Panc1 (cell line): ENCODE measurements around the gene CSNK2A2. TPM values are rescaled to one million over a fixed set of nuclear protein-coding genes. Genes with fewer than 3 reads are reported as not detected.

Experiments used
- ATAC-seq: fragments of 200-7000 bp; cut with Tn5 transposase; 2 replicates; pipeline ENCODE4 v1.9.1; 2020; ENCODE audit warnings: mild to moderate bottlenecking, moderate library complexity
- BruUV-seq: library from RNA; stranded (reverse); fragments of 400-500 nt; replicated peaks from 2 replicates; lab custom pipeline; 2021; lab: Mats Ljungman, UMichigan
- CTCF ChIA-PET: fragments of 300-600 bp; sonication (Branson Sonifier 250); formaldehyde crosslinking; loops from one replicate; lab custom pipeline; 2022; ENCODE audit warnings: antibody characterized with exemption; lab: Charles Lee
- POLR2A ChIA-PET: fragments of 300-600 bp; sonication (Branson Sonifier 250); formaldehyde crosslinking; loops from one replicate; lab custom pipeline; 2022; ENCODE audit warnings: antibody characterized with exemption; lab: Charles Lee
- DNase-seq: peaks from one replicate; pipeline ENCODE4 v3.0.0-alpha.2; 2010; ENCODE audit warnings: low read depth, low spot score
- H3K27ac ChIP-seq: 2 replicates; pipeline ENCODE4 v1.5.1; 2011; ENCODE audit warnings: mild to moderate bottlenecking, low read length, inconsistent platforms
- H3K27me3 ChIP-seq: fragments of 200-500 bp; sonication (Bioruptor generic); 2 replicates; pipeline ENCODE4 v1.6.0; 2014; ENCODE audit warnings: low read length, inconsistent platforms; ENCODE audit not compliant: control insufficient read depth, insufficient read depth
- H3K36me3 ChIP-seq: fragments of 200-500 bp; sonication (Bioruptor generic); 2 replicates; pipeline ENCODE4 v1.5.1; 2014; ENCODE audit warnings: inconsistent platforms, mild to moderate bottlenecking, low read length, moderate library complexity; ENCODE audit not compliant: control insufficient read depth, insufficient read depth
- H3K4me1 ChIP-seq: 2 replicates; pipeline ENCODE4 v1.5.1; 2011; ENCODE audit warnings: inconsistent platforms, mild to moderate bottlenecking, low read length, moderate library complexity; ENCODE audit not compliant: control insufficient read depth, insufficient read depth
- H3K4me3 ChIP-seq, 2 experiments: 2 replicates each; pipeline ENCODE4 v1.5.1; 2011 to 2012; ENCODE audit warnings: low read depth in 2 of 2, low read length in 2 of 2, mild to moderate bottlenecking in 2 of 2, inconsistent platforms in 1 of 2, moderate library complexity in 1 of 2
- H3K9me3 ChIP-seq: fragments of 200-500 bp; sonication (Bioruptor generic); 2 replicates; pipeline ENCODE4 v1.5.1; 2014; ENCODE audit warnings: low read depth, mild to moderate bottlenecking, inconsistent platforms, low read length, moderate library complexity; ENCODE audit not compliant: control insufficient read depth, insufficient read depth
- POLR2AphosphoS5 ChIP-seq: IDR thresholded peaks from 2 replicates; pipeline ENCODE4 v1.6.1; 2012; ENCODE audit warnings: mild to moderate bottlenecking, low read depth, low read length, moderate library complexity
- SIN3A ChIP-seq: IDR thresholded peaks from 2 replicates; pipeline ENCODE4 v1.6.1; 2012; ENCODE audit warnings: low read depth, mild to moderate bottlenecking, low read length, moderate library complexity, borderline replicate concordance; ENCODE audit not compliant: insufficient read depth
- TCF7L2 ChIP-seq: IDR thresholded peaks from 2 replicates; pipeline ENCODE4 v1.6.1; 2011; ENCODE audit warnings: mild to moderate bottlenecking, low read depth, low read length, inconsistent platforms
- in situ Hi-C: cut with HindIII; loops from 2 replicates; pipeline ENCODE4 v1.10.0; 2016; ENCODE audit warnings: low sequenced_read_pairs, low pct_unique_long_range_greater_than_20kb
- intact Hi-C: fragments of 100-400 bp; cut with micrococcal nuclease; formaldehyde crosslinking; loops from one replicate; pipeline ENCODE4 v1.10.0; 2022; ENCODE audit not compliant: unreplicated experiment
- total RNA-seq: library from RNA; stranded (reverse); gene quantifications from one replicate; pipeline ENCODE4 v1.2.1, GENCODE V29; 2021; ENCODE audit not compliant: unreplicated experiment
- TF ChIP-seq, protein P1 (sequence below): fragments of 450-650 bp; IDR thresholded peaks from 2 replicates; pipeline ENCODE4 v1.5.1; 2017; ENCODE audit warnings: mild to moderate bottlenecking
- TF ChIP-seq, protein P2 (sequence below), 2 experiments: IDR thresholded peaks; 2 replicates each; pipeline ENCODE4 v1.6.1; 2011 to 2012; ENCODE audit warnings: low read depth in 2 of 2, control low read depth in 1 of 2, low read length in 1 of 2, mild to moderate bottlenecking in 1 of 2, moderate library complexity in 1 of 2; ENCODE audit not compliant: insufficient read depth in 1 of 2

Gene CSNK2A2
- total RNA-seq, 1 experiment from 2014 or later, result 60.9 TPM

DNA sequence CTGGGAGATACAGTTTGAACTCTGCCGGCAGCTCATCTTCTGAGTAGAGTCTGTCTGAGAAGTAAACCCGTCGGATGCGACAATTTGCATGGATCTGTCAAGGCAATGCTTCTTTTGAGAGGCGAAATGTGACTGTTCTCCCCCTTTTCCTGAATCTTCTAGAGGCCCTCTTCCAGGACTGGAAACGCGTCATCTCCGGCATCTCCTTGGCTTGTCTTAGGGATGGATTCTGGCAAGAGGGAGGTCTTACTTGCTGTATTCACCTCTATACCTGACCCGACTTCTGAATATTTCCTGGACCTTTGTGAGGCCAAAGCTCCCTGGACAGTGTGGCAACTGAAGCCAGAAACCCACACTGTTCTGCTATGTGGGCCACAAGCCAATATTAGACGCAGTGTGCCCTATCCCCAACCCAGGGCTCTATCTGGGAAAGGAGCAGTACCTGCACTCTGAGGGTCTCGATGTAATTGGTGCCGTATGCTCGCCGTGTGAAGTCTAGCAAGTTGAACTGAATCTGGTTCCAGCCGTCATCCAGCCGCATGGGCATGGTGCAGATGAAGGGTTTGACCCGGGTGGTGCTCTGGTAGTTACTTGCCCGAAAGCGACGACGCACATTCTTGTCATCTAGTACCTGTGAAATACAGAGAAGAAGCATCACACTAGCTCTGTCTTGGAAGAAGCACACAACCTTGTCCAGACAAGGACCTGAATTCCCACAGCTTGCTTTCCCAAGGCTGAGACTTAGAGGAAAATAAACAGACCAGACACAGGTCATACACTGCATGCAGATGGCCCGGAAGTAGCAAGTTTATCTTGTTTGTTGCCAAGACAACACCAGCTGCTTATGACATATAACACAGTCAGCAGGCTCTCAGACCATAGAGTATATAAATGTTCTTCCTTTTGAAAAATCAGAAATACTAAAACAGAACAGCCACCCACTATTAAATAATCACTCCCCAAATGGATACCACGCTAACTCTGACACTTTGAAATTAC is 82.8 kb downstream of the CSNK2A2 start:
- in situ Hi-C loops (loop anchor here (25.0 kb wide), 1 partner anchor 103 kb away; the partner anchor contains the start of genes USB1 and ZNF319), intact Hi-C loops (no loop called here)
- no peak for ATAC-seq
- Histone ChIP-seq H3K27ac (no peak overlapping the region), H3K9me3 (no peaks in the 10 kb centered on the region), H3K4me3 (no peak overlapping the region), H3K36me3 (peaks cover 5% of the 10 kb centered on the region; the same call in 1 of the 2 replicates), H3K4me1 (no peaks in the 10 kb centered on the region), H3K27me3 (no peaks in the 10 kb centered on the region)
- BruUV-seq, result no TSS peak
- no peak for DNase-seq
- POLR2A ChIA-PET, result no interaction called here
- TF ChIP-seq TCF7L2 (no peak), SIN3A (no peak), POLR2AphosphoS5 (no peak)
- TF ChIP-seq, protein P1, sequence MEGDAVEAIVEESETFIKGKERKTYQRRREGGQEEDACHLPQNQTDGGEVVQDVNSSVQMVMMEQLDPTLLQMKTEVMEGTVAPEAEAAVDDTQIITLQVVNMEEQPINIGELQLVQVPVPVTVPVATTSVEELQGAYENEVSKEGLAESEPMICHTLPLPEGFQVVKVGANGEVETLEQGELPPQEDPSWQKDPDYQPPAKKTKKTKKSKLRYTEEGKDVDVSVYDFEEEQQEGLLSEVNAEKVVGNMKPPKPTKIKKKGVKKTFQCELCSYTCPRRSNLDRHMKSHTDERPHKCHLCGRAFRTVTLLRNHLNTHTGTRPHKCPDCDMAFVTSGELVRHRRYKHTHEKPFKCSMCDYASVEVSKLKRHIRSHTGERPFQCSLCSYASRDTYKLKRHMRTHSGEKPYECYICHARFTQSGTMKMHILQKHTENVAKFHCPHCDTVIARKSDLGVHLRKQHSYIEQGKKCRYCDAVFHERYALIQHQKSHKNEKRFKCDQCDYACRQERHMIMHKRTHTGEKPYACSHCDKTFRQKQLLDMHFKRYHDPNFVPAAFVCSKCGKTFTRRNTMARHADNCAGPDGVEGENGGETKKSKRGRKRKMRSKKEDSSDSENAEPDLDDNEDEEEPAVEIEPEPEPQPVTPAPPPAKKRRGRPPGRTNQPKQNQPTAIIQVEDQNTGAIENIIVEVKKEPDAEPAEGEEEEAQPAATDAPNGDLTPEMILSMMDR, result no peak
- TF ChIP-seq, protein P2, sequence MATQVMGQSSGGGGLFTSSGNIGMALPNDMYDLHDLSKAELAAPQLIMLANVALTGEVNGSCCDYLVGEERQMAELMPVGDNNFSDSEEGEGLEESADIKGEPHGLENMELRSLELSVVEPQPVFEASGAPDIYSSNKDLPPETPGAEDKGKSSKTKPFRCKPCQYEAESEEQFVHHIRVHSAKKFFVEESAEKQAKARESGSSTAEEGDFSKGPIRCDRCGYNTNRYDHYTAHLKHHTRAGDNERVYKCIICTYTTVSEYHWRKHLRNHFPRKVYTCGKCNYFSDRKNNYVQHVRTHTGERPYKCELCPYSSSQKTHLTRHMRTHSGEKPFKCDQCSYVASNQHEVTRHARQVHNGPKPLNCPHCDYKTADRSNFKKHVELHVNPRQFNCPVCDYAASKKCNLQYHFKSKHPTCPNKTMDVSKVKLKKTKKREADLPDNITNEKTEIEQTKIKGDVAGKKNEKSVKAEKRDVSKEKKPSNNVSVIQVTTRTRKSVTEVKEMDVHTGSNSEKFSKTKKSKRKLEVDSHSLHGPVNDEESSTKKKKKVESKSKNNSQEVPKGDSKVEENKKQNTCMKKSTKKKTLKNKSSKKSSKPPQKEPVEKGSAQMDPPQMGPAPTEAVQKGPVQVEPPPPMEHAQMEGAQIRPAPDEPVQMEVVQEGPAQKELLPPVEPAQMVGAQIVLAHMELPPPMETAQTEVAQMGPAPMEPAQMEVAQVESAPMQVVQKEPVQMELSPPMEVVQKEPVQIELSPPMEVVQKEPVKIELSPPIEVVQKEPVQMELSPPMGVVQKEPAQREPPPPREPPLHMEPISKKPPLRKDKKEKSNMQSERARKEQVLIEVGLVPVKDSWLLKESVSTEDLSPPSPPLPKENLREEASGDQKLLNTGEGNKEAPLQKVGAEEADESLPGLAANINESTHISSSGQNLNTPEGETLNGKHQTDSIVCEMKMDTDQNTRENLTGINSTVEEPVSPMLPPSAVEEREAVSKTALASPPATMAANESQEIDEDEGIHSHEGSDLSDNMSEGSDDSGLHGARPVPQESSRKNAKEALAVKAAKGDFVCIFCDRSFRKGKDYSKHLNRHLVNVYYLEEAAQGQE (IDR thresholded peaks at IDR 0.05; ENCODE audit: insufficient read depth in 1 of 2, low read depth in 2 of 2, low read length in 1 of 2), result no peak
- CTCF ChIA-PET, result no interaction called here

DNA sequence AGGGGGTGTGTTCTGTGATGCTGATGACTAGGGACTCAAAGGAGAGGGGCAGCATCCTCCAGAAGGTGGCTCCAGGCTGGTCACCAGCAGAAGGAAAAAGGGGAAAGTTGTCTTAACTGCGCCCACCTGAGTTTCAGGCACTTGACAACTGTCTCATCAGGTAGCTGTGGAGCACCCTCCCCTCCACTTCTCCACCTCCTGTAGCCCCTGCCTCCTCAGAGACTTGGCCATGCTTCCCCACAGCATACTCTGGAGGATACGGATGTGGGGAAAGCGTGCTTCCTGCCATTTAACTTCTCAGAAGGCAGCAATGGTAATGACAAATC is 86.6 kb downstream of the CSNK2A2 start:
- Histone ChIP-seq H3K36me3 (peaks cover 5% of the 10 kb centered on the region; the same call in 1 of the 2 replicates), H3K27ac (no peak overlapping the region), H3K27me3 (no peaks in the 10 kb centered on the region), H3K4me1 (no peaks in the 10 kb centered on the region), H3K4me3 (no peak overlapping the region), H3K9me3 (no peaks in the 10 kb centered on the region)
- ChIA-PET POLR2A (no interaction called here), CTCF (no interaction called here)
- in situ Hi-C loops, result loop anchor here (25.0 kb wide), 1 partner anchor 99 kb away; the partner anchor contains the start of genes USB1 and ZNF319
- intact Hi-C loops, result no loop called here
- TF ChIP-seq SIN3A, result no peak
- TF ChIP-seq TCF7L2, result no peak
- TF ChIP-seq, protein P2 (IDR thresholded peaks at IDR 0.05; ENCODE audit: insufficient read depth in 1 of 2, low read depth in 2 of 2, low read length in 1 of 2), result no peak
- TF ChIP-seq, protein P1, result no peak
- no peak for TF ChIP-seq POLR2AphosphoS5
- no TSS peak for BruUV-seq
- ATAC-seq, result no peak
- no peak for DNase-seq
